ENCODE data around the gene TOPORS.
A peak's percentile ranks its signal among the peaks of the same experiment; 100 is the strongest.
"Not testable (repeated sequence)": the region's sequence is repeated elsewhere in the genome, so short reads cannot be mapped to it uniquely, and the experiment has no call there.

TOPORS gene

GRCh38 chr9:32554107-32554506 lies 1.7 kb upstream of the TOPORS start:
- Histone ChIP-seq H3K4me1 (no peaks in the 10 kb centered on the region), H3K36me3 (no peaks in the 10 kb centered on the region), H3K4me3 (ENCODE audit: low read depth, low read length) (no peak overlapping the region), H3K27me3 (no peaks in the 10 kb centered on the region), H3K9me3 (no peaks in the 10 kb centered on the region)
- no peak for DNase-seq
- TF ChIP-seq CTCF (IDR thresholded peaks at IDR 0.05; ENCODE audit: low read depth, low read length) = no peak

GRCh38 chr9:32551276-32552051 lies 922 bp downstream of the TOPORS start:
- no peak for TF ChIP-seq CTCF (IDR thresholded peaks at IDR 0.05; ENCODE audit: low read depth, low read length)
- Histone ChIP-seq H3K4me1 (no peaks in the 10 kb centered on the region), H3K9me3 (no peaks in the 10 kb centered on the region), H3K36me3 (no peaks in the 10 kb centered on the region), H3K4me3 (ENCODE audit: low read depth, low read length) (peak overlapping the region; percentile 88), H3K27me3 (no peaks in the 10 kb centered on the region)
- peak; percentile 34 for DNase-seq

GRCh38 chr9:32550562-32551275 lies 1.7 kb downstream of the TOPORS start:
- H3K36me3 ChIP-seq = no peaks in the 10 kb centered on the region
- no peaks in the 10 kb centered on the region for H3K9me3 ChIP-seq
- TF ChIP-seq CTCF (IDR thresholded peaks at IDR 0.05; ENCODE audit: low read depth, low read length) = no peak
- H3K4me1 ChIP-seq = no peaks in the 10 kb centered on the region
- peak; percentile 98 for DNase-seq
- no peaks in the 10 kb centered on the region for H3K27me3 ChIP-seq
- peak overlapping the region; percentile 88 for H3K4me3 ChIP-seq (ENCODE audit: low read depth, low read length)

GRCh38 chr9:32550150-32550561 lies 2.2 kb downstream of the TOPORS start:
- DNase-seq = no peak
- peak; percentile 22 for TF ChIP-seq CTCF (IDR thresholded peaks at IDR 0.05; ENCODE audit: low read depth, low read length)
- H3K9me3 ChIP-seq = no peaks in the 10 kb centered on the region
- no peaks in the 10 kb centered on the region for H3K4me1 ChIP-seq
- H3K4me3 ChIP-seq (ENCODE audit: low read depth, low read length) = peak overlapping the region; percentile 88
- H3K27me3 ChIP-seq = no peaks in the 10 kb centered on the region
- H3K36me3 ChIP-seq = no peaks in the 10 kb centered on the region

- H3K27me3 ChIP-seq; H3K4me3 ChIP-seq (ENCODE audit: low read depth, low read length); DNase-seq; H3K36me3 ChIP-seq; H3K4me1 ChIP-seq; H3K9me3 ChIP-seq: not testable (repeated sequence)
These were observed 4.2 kb downstream of the TOPORS start for GRCh38 chr9:32548213-32548612.

- Histone ChIP-seq H3K36me3 (peaks cover 17% of the 10 kb centered on the region; the same call in 1 of the 2 replicates), H3K4me1 (no peaks in the 10 kb centered on the region), H3K9me3 (no peaks in the 10 kb centered on the region), H3K27me3 (no peaks in the 10 kb centered on the region), H3K4me3 (ENCODE audit: low read depth, low read length) (no peak overlapping the region)
- no peak for TF ChIP-seq CTCF (IDR thresholded peaks at IDR 0.05; ENCODE audit: low read depth, low read length)
- no peak for DNase-seq
These were observed 6.5 kb downstream of the TOPORS start for GRCh38 chr9:32545884-32546283.

Data from BE2C (cell line).